K562 (cell line): Measurements from ENCODE around the gene UBA3.

ENCODE experiments used
- CREB1 ChIP-seq, 2 experiments: sonication (generic) in 1 of 2; formaldehyde crosslinking in 1 of 2; IDR thresholded peaks; 2 replicates each; pipeline versions ENCODE4 v1.6.1 to v1.8.0; 2012 to 2022; ENCODE audit warnings: inconsistent platforms in 1 of 2, mild to moderate bottlenecking in 1 of 2, missing genetic modification reagents in 1 of 2, moderate library complexity in 1 of 2
- CTCFL ChIP-seq: IDR thresholded peaks from 2 replicates; pipeline ENCODE4 v1.6.1; 2011; ENCODE audit warnings: borderline replicate concordance, low read depth, mild to moderate bottlenecking, moderate library complexity, low read length; ENCODE audit not compliant: insufficient read depth, poor library complexity, severe bottlenecking
- NCOA2 ChIP-seq, 2 experiments: fragments of 450-650 bp; IDR thresholded peaks; 2 replicates each; pipeline ENCODE4 v1.6.1; 2018; ENCODE audit warnings: mild to moderate bottlenecking in 2 of 2, moderate library complexity in 1 of 2; ENCODE audit not compliant: partially characterized antibody in 2 of 2
- SREBF2 ChIP-seq: sonication (generic); formaldehyde crosslinking; IDR thresholded peaks from 2 replicates; pipeline ENCODE4 v1.4.0; 2020; ENCODE audit warnings: mild to moderate bottlenecking, missing genetic modification reagents
- ZNF224 ChIP-seq: sonication (generic); formaldehyde crosslinking; IDR thresholded peaks from 2 replicates; pipeline ENCODE4 v1.8.0; 2022; ENCODE audit warnings: mild to moderate bottlenecking, missing genetic modification reagents
- ZNF717 ChIP-seq: fragments of 250-450 bp; sonication (Bioruptor Pico); IDR thresholded peaks from 2 replicates; pipeline ENCODE4 v1.5.0; 2021
- TF ChIP-seq, protein P1 (sequence below), 3 experiments: IDR thresholded peaks in 2 of 3; conservative IDR thresholded peaks in 1 of 3; 2 replicates each; pipeline ENCODE4 v1.5.1; 2011 to 2012; ENCODE audit warnings: low read length in 3 of 3, mild to moderate bottlenecking in 3 of 3, control low read depth in 2 of 3, improper control_type of control experiment in 1 of 3, inconsistent platforms in 1 of 3, low read depth in 1 of 3, mixed read lengths in 1 of 3, moderate library complexity in 1 of 3; ENCODE audit not compliant: insufficient read depth in 2 of 3

GRCh38 chr3:69058947-69059224, 21.3 kb downstream of the UBA3 start:
- TF ChIP-seq CREB1 (IDR thresholded peaks at IDR 0.05) = no peak
- TF ChIP-seq CREB1 (CRISPR knock-in tag; IDR thresholded peaks at IDR 0.05) = no peak
- no peak for TF ChIP-seq ZNF224 (CRISPR knock-in tag)
- TF ChIP-seq SREBF2 (CRISPR knock-in tag) = no peak
- TF ChIP-seq, protein P1, sequence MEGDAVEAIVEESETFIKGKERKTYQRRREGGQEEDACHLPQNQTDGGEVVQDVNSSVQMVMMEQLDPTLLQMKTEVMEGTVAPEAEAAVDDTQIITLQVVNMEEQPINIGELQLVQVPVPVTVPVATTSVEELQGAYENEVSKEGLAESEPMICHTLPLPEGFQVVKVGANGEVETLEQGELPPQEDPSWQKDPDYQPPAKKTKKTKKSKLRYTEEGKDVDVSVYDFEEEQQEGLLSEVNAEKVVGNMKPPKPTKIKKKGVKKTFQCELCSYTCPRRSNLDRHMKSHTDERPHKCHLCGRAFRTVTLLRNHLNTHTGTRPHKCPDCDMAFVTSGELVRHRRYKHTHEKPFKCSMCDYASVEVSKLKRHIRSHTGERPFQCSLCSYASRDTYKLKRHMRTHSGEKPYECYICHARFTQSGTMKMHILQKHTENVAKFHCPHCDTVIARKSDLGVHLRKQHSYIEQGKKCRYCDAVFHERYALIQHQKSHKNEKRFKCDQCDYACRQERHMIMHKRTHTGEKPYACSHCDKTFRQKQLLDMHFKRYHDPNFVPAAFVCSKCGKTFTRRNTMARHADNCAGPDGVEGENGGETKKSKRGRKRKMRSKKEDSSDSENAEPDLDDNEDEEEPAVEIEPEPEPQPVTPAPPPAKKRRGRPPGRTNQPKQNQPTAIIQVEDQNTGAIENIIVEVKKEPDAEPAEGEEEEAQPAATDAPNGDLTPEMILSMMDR (IDR thresholded peaks at IDR 0.05 in 2 of 3, conservative IDR thresholded peaks at IDR 0.05 in 1 of 3; ENCODE audit: insufficient read depth in 2 of 3, low read depth in 1 of 3, low read length in 3 of 3) = no peak
- TF ChIP-seq ZNF717 (CRISPR knock-in tag) = no peak
- TF ChIP-seq NCOA2 (IDR thresholded peaks at IDR 0.05; ENCODE audit: partially characterized antibody in 2 of 2) = no peak
- no peak for TF ChIP-seq CTCFL
